OCI-LY3 (cell line): ENCODE results near the gene ZFP2.
"Not testable (repeated sequence)": the region's sequence is repeated elsewhere in the genome, so short reads cannot be mapped to it uniquely, and the experiment has no call there.

Experiments used
- H2AFZ ChIP-seq: fragments of 200-600, 300-600 bp; shearing (Covaris generic); 2 replicates; pipeline ENCODE4 v1.6.0; 2014; ENCODE audit warnings: antibody characterized with exemption, low read depth, low read length
- H3K27ac ChIP-seq: fragments of 200-600, 300-600 bp; sonication (generic); 2 replicates; pipeline ENCODE4 v1.5.1; 2014; ENCODE audit warnings: mild to moderate bottlenecking, low read length, moderate library complexity, mixed read lengths
- H3K27me3 ChIP-seq: fragments of 200-600, 300-600 bp; sonication (generic); 2 replicates; pipeline ENCODE4 v1.6.1; 2014; ENCODE audit warnings: low read depth, low read length, mixed read lengths
- H3K36me3 ChIP-seq: fragments of 200-600, 300-600 bp; sonication (generic); replicated peaks from 2 replicates; pipeline ENCODE3; 2014; ENCODE audit warnings: low read depth, low read length, mixed read lengths
- H3K4me1 ChIP-seq: fragments of 300-600, 200-600 bp; sonication (generic); 2 replicates; pipeline ENCODE4 v1.6.1; 2014; ENCODE audit warnings: low read length, mixed read lengths
- H3K4me2 ChIP-seq: fragments of 200-600, 300-600 bp; sonication (generic); 2 replicates; pipeline ENCODE4 v1.6.1; 2014; ENCODE audit warnings: low read length, mixed read lengths
- H3K4me3 ChIP-seq: fragments of 300-600, 200-600 bp; sonication (generic); 2 replicates; pipeline ENCODE4 v1.5.1; 2014; ENCODE audit warnings: antibody characterized with exemption, mild to moderate bottlenecking, low read length, moderate library complexity
- H3K79me2 ChIP-seq: fragments of 300-600, 200-600 bp; shearing (Covaris generic); 2 replicates; pipeline ENCODE4 v1.6.1; 2014; ENCODE audit warnings: mild to moderate bottlenecking, low read length, mixed read lengths
- H3K9ac ChIP-seq: fragments of 300-600, 200-600 bp; shearing (Covaris generic); 2 replicates; pipeline ENCODE4 v1.6.0; 2014; ENCODE audit warnings: mild to moderate bottlenecking, low read length, moderate library complexity
- H3K9me3 ChIP-seq: fragments of 200-600, 300-600 bp; shearing (Covaris generic); 2 replicates; pipeline ENCODE4 v1.6.1; 2014; ENCODE audit warnings: low read length, mixed read lengths; ENCODE audit not compliant: insufficient read depth
- H4K20me1 ChIP-seq: fragments of 200-600, 300-600 bp; sonication (generic); 2 replicates; pipeline ENCODE4 v1.6.1; 2016; ENCODE audit warnings: low read length, mixed read lengths; ENCODE audit not compliant: insufficient read depth
- CTCF ChIP-seq: fragments of 200-600, 300-600 bp; sonication (generic); IDR thresholded peaks from 2 replicates; pipeline ENCODE4 v1.5.1; 2014; ENCODE audit warnings: antibody characterized with exemption, low read length, low read depth
- EZH2phosphoT487 ChIP-seq: fragments of 200-600 bp; shearing (Covaris generic); IDR thresholded peaks from 2 replicates; pipeline ENCODE4 v1.6.1; 2018; ENCODE audit warnings: antibody characterized with exemption, mixed run types, low read depth

The ZFP2 gene

GRCh38 chr5:178869577-178869976, 26.1 kb upstream of the ZFP2 start:
- Histone ChIP-seq H3K79me2 (no peaks in the 10 kb centered on the region), H3K4me3 (no peak overlapping the region), H3K4me1 (no peaks in the 10 kb centered on the region), H3K4me2 (no peak overlapping the region), H3K27ac (no peak overlapping the region), H3K9me3 (0 out of 2 replicates have a peak, but pooled peaks cover 6% of the 10 kb centered on the region), H3K36me3 (no peaks in the 10 kb centered on the region), H4K20me1 (no peaks in the 10 kb centered on the region), H2AFZ (no peak overlapping the region), H3K27me3 (no peaks in the 10 kb centered on the region), H3K9ac (no peak overlapping the region)
- TF ChIP-seq CTCF, result no peak
- no peak for TF ChIP-seq EZH2phosphoT487

- Histone ChIP-seq H3K79me2 (no peaks in the 10 kb centered on the region), H3K9me3 (0 out of 2 replicates have a peak, but pooled peaks cover 6% of the 10 kb centered on the region), H3K36me3 (no peaks in the 10 kb centered on the region), H2AFZ (no peak overlapping the region), H3K4me3 (no peak overlapping the region), H3K4me1 (no peaks in the 10 kb centered on the region), H3K27ac (no peak overlapping the region), H3K27me3 (no peaks in the 10 kb centered on the region), H3K4me2 (no peak overlapping the region), H4K20me1 (no peaks in the 10 kb centered on the region), H3K9ac (no peak overlapping the region)
- TF ChIP-seq CTCF, result no peak
- no peak for TF ChIP-seq EZH2phosphoT487
Measured at GRCh38 chr5:178870411-178870810, 25.3 kb upstream of the ZFP2 start.

- Histone ChIP-seq H4K20me1 (no peaks in the 10 kb centered on the region), H3K27ac (no peak overlapping the region), H3K79me2 (no peaks in the 10 kb centered on the region), H3K27me3 (no peaks in the 10 kb centered on the region), H3K36me3 (no peaks in the 10 kb centered on the region), H3K9me3 (0 out of 2 replicates have a peak, but pooled peaks cover 6% of the 10 kb centered on the region), H3K4me2 (no peak overlapping the region), H3K4me3 (no peak overlapping the region), H2AFZ (no peak overlapping the region), H3K4me1 (no peaks in the 10 kb centered on the region), H3K9ac (no peak overlapping the region)
- TF ChIP-seq EZH2phosphoT487, result no peak
- no peak for TF ChIP-seq CTCF
Measured at GRCh38 chr5:178872302-178872701, 23.4 kb upstream of the ZFP2 start.

GRCh38 chr5:178883115-178883694, 12.5 kb upstream of the ZFP2 start:
- H2AFZ ChIP-seq, H3K27me3 ChIP-seq, H3K4me2 ChIP-seq, H3K4me3 ChIP-seq, H3K27ac ChIP-seq, H3K36me3 ChIP-seq, H3K9ac ChIP-seq, H4K20me1 ChIP-seq, H3K79me2 ChIP-seq, H3K4me1 ChIP-seq: not testable (repeated sequence)
- peaks cover 11% of the 10 kb centered on the region for H3K9me3 ChIP-seq
